CD4-positive, alpha-beta T cell treated with Interleukin-12 subunit alpha and Interleukin-12 subunit beta, for 1 hour (primary cell): Measurements from ENCODE around the gene DNAJC4.

ENCODE experiments used
- DNase-seq: peaks from one replicate; pipeline ENCODE4 v3.0.0-alpha.2; 2020

The DNAJC4 gene

DNA sequence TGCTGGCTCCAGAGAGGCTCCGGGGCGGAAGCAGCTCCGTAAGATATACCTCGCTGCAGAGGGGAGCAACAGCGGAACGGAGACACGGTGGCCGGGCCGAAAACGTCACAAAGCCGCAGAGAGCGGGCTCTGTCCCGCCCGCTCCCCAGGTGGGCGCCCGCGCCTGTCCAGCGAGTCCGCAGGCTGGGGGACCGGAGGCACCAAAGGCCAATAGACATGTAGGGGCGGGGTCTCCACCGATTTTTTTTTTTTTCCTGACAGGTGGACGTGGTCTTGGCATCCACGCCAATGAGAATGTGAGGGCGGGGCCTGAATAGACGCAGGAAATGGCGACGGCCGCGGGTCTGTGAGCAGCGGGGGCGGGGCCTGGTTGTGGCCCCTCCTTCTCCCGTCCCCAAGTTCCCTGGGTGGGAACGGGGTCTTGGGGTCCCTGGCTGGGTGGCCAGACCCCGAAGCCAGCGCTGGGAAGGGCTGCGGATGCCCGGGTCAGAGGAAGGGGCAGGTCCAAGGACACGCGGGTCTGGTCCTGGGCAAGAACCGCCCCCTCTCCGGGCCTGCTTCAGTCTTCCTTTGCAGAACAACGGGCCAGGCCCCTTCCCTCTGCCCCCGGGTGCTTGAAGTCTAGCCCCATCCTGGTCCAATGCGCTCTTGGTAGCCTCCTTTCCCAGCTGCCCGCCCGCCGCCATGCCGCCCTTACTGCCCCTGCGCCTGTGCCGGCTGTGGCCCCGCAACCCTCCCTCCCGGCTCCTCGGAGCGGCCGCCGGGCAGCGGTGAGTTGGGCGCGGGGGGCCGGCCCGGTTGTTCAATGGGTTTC lies at the start of gene DNAJC4:
DNAJC4 (plus strand) TSS at position 378 of the 814 bp plus-strand sequence; CDS start at position 685, 307 bp downstream.
- DNase-seq: peak; percentile 90

- DNase-seq: no peak
Observed at GRCh38 chr11:64180891-64181290, 49.5 kb upstream of the DNAJC4 start.

DNA sequence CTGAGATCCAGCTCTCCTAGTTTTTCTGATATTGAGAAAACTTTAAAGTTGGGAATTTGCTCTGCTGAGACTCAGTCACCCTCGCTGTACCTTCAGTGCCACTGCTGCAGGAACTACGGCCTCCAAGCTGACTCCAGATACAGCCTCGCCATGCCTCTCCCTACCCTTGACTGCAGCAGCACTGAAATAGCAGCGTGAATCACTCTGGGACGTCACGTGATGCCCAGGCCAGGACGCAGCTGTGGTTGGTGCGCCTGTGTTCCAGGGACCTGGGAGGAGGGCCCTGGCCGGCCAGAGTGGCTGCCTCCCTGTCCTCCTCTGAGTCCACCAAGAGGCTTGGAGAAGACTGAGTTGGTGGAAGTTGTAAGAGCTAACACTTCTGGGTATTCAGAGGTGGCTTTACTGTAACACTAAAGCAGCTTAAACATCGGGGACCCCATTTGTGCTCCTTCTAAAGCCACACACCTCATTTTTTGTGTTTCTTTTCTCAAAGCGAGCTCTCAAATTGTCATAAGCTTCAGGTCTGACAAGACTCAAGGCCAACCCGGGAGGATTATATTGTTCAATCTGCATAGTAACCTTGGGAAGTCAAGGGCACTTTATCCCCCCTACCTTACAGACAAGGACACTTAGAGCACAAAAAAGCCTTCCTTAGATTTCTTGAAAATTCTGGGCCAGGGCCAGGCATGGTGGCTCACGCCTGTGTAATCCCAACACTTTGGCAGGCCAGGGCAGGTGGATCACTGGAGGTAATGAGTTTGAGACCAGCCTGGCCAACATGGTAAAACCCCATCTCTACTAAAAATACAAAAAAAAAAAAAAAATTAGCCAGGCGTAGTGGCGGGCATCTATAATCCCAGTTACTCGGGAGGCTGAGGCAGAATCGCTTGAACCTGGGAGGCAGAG lies 48.6 kb upstream of the DNAJC4 start:
- DNase-seq: peak; percentile 29

DNA sequence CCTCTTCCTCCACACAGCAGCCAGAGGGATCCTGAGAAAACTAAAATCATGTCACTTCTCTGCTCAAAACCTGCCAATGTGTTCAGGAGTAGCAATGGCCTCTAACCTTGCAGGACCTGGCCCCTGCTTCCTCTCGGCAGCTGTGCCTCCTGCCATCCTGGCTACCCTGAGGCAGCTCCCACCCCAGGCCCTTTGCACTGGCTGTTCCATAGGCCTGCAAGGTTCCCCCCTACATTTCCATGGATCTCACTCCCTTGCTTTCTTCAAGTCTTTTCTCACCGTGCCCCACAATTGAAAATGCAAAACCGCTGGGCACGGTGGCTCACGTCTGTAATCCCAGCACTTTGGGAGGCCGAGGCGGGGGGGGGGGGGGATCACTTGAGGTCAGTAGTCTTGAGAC lies 46.5 kb upstream of the DNAJC4 start:
- DNase-seq: no peak

GRCh38 chr11:64185175-64185692 lies 45.1 kb upstream of the DNAJC4 start:
- no peak for DNase-seq

- peak; percentile 100 for DNase-seq
Observed at GRCh38 chr11:64185693-64186491, 44.5 kb upstream of the DNAJC4 start, which contains the start of gene STIP1. Gene STIP1 (plus strand): TSS chr11:64186171. CDS start chr11:64186262, 91 bp downstream.

DNA sequence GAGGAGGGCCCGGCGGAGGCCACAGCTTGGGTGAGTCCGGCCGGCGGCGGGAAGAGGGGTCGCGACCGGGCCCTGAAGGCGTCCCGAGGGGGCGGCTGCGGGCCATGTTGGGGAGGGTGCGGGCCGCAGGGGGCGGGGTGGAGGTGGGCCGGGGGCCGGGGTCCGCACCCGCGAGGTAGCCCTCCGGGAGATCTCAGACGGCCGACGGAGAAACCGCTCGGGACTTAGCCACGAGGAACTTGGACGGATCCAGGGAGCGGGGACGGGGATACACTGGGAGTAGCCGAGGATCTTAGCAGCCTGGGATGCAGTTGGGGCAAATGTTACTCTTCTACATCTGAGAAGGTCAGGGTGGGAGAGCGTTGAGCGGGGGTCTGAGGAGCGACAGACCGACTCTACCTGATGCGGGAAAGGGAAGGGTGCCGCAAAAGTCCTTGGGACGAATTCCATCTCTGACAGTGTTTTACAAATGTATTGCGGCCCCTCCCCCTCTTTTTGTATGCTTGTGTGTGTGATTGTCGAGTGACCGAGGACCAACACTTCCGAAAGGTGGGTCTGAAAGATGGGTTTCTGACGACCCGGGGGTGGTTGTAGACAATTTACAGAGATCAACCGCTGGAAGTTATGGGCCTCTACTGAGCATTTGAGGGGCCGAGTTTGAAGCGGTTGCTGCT lies 43.7 kb upstream of the DNAJC4 start:
- peak; percentile 51 for DNase-seq

DNA sequence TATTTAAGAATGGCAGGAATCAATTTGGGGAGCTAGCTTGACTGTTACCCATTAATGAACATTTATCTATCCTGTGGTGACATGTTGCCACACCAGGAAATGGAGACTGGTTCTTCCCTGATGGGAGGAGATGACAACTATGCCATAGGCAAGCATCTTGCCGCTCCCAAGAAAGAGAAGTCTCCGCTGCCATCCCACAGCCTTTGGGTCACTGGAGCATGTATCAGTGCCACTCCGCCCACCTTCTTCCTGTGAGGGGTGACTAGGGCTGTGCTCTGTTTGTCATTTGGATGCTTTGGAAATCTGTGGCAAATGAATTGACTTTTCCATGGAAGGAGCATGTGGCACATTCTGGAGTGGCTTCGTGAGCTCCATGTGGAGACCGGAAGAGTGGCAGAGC lies 37.9 kb upstream of the DNAJC4 start:
- DNase-seq: no peak

- no peak for DNase-seq
Observed at GRCh38 chr11:64196626-64197025, 33.7 kb upstream of the DNAJC4 start.

- DNase-seq: no peak
Observed at GRCh38 chr11:64198511-64198910, 31.8 kb upstream of the DNAJC4 start.

DNA sequence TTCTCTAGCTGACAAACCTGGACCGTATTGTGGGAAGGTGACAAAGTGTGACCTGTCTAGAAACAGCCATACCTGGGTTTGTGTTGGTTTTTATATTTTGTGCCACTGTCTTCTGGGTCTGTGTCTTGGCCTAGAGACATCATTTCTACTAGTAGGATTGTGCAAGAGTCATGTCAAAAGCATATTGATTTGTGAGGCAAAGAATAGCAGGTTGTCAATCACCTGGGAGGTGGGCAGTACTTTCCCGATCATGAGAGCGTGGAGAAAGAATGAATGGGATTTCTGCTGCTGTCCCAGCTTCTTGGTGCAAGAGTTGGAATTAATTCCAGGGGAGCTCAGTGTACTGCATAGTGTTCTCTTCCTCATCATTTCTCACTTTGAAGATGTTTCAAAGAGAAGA lies 28.8 kb upstream of the DNAJC4 start:
- DNase-seq: no peak

DNA sequence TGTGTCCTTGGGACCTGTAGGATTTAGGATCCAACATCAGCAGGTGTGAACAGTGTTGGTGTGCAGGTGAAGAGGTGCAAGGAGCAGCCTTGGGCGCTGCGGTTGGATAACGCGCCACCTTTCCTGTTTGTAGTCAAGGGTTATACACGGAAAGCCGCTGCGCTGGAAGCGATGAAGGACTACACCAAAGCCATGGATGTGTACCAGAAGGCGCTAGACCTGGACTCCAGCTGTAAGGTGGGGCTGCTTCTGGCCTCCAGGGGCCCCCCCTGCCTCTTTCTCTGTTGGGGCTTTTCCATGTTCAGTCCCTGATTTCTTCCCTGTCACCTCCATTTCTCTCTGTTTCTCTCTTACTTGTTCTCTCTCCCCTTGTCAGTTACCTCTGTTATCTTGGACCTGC lies 27.4 kb upstream of the DNAJC4 start:
- no peak for DNase-seq

- no peak for DNase-seq
Observed at GRCh38 chr11:64203421-64204079, 26.8 kb upstream of the DNAJC4 start.

DNA sequence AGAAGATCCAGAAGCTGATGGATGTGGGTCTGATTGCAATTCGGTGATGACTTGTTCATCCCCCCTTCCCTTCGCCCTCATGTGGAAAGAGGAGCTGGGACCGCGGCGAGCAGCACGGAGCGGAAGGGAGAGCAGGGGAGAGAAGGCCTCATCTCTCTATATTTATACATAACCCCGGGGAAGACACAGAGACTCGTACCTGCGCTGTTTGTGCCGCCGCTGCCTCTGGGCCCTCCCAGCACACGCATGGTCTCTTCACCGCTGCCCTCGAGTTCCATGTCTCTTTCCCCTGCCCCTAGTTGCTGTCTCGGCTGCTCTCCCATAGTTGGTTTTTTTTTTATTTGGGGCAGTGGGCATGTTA lies 26.3 kb upstream of the DNAJC4 start:
- no peak for DNase-seq

- DNase-seq: peak; percentile 89
Observed at GRCh38 chr11:64204464-64204989, 25.8 kb upstream of the DNAJC4 start.

GRCh38 chr11:64206457-64207255 lies 23.7 kb upstream of the DNAJC4 start, which contains the start of gene FERMT3:
Gene FERMT3 (plus strand): TSS chr11:64206721. CDS start chr11:64207365, 644 bp downstream.
- DNase-seq: peak; percentile 77

GRCh38 chr11:64207256-64208085 lies 22.9 kb upstream of the DNAJC4 start:
- DNase-seq: peak; percentile 77

- DNase-seq: no peak
Observed at GRCh38 chr11:64208086-64208795, 22.1 kb upstream of the DNAJC4 start.
